ENCODE results near the gene BRPF3. TPM values are rescaled to one million over a fixed set of nuclear protein-coding genes. Genes with fewer than 3 reads are reported as not detected.
A peak's percentile ranks its signal among the peaks of the same experiment; 100 is the strongest.

BRPF3 gene
- total RNA-seq, 1 donor from 2014 or later: 28.2 TPM

- H3K27ac Mint-ChIP-seq (ENCODE audit: unreplicated experiment): no peak overlapping the region
- no peak overlapping the region for H3K4me3 Mint-ChIP-seq (ENCODE audit: unreplicated experiment)
- H3K27me3 Mint-ChIP-seq (ENCODE audit: low read depth): peaks cover 5% of the 10 kb centered on the region
- H3K36me3 Mint-ChIP-seq (ENCODE audit: low read depth): peaks cover 1% of the 10 kb centered on the region
- TF ChIP-seq, protein P1, sequence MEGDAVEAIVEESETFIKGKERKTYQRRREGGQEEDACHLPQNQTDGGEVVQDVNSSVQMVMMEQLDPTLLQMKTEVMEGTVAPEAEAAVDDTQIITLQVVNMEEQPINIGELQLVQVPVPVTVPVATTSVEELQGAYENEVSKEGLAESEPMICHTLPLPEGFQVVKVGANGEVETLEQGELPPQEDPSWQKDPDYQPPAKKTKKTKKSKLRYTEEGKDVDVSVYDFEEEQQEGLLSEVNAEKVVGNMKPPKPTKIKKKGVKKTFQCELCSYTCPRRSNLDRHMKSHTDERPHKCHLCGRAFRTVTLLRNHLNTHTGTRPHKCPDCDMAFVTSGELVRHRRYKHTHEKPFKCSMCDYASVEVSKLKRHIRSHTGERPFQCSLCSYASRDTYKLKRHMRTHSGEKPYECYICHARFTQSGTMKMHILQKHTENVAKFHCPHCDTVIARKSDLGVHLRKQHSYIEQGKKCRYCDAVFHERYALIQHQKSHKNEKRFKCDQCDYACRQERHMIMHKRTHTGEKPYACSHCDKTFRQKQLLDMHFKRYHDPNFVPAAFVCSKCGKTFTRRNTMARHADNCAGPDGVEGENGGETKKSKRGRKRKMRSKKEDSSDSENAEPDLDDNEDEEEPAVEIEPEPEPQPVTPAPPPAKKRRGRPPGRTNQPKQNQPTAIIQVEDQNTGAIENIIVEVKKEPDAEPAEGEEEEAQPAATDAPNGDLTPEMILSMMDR (IDR thresholded peaks at IDR 0.05): no peak
- no peak for DNase-seq (ENCODE audit: low spot score)
- H3K4me1 Mint-ChIP-seq (ENCODE audit: low read depth): no peaks in the 10 kb centered on the region
- peaks cover 12% of the 10 kb centered on the region for H3K9me3 Mint-ChIP-seq (ENCODE audit: low read depth)
These were observed 9.1 kb upstream of the BRPF3 start for GRCh38 chr6:36187446-36187845.

DNA sequence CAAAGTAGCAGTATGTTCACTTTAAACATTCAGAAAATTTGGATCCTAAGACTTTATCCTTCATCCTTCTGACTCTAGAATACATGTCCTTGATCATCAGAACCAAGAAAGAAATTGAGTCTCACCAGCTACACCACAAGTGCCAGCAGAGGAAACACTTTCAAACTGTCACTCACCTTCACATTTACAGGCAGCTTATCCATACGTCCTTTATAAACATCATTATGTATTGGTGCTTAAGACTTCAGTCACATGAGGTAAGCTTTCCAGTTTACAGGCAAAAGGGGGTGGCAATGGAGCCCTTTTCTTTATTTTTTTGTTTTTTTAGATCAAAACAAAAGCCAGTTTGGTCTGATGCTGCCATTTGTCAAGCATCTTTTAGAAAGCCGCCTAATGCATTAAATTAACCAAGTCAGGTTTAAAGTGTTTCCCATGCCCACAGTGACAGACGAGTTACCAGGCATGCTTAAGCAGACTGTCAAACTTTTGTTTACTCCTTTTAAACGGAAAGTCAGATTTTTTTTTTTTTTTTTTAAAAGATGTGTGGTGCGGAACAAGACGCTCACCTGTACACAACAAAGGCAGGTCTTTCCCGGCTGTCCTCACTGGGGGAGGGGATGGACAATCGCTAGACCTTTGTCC lies 952 bp upstream of the BRPF3 start:
- peaks cover 23% of the 10 kb centered on the region for H3K4me1 Mint-ChIP-seq (ENCODE audit: low read depth)
- H3K27ac Mint-ChIP-seq (ENCODE audit: unreplicated experiment): peak overlapping the region; percentile 51
- DNase-seq (ENCODE audit: low spot score): no peak
- H3K27me3 Mint-ChIP-seq (ENCODE audit: low read depth): peaks cover 2% of the 10 kb centered on the region
- H3K36me3 Mint-ChIP-seq (ENCODE audit: low read depth): peaks cover 9% of the 10 kb centered on the region
- TF ChIP-seq, protein P1 (IDR thresholded peaks at IDR 0.05): no peak
- H3K9me3 Mint-ChIP-seq (ENCODE audit: low read depth): no peaks in the 10 kb centered on the region
- peak overlapping the region; percentile 71 for H3K4me3 Mint-ChIP-seq (ENCODE audit: unreplicated experiment)

- TF ChIP-seq, protein P1 (IDR thresholded peaks at IDR 0.05): no peak
- peaks cover 16% of the 10 kb centered on the region for H3K36me3 Mint-ChIP-seq (ENCODE audit: low read depth)
- H3K27me3 Mint-ChIP-seq (ENCODE audit: low read depth): peaks cover under 1% of the 10 kb centered on the region
- H3K4me3 Mint-ChIP-seq (ENCODE audit: unreplicated experiment): peak overlapping the region; percentile 92
- peak; percentile 98 for DNase-seq (ENCODE audit: low spot score)
- H3K9me3 Mint-ChIP-seq (ENCODE audit: low read depth): no peaks in the 10 kb centered on the region
- peak overlapping the region; percentile 96 for H3K27ac Mint-ChIP-seq (ENCODE audit: unreplicated experiment)
- H3K4me1 Mint-ChIP-seq (ENCODE audit: low read depth): peaks cover 30% of the 10 kb centered on the region
These were observed 470 bp downstream of the BRPF3 start for GRCh38 chr6:36196880-36197548.

- peaks cover 30% of the 10 kb centered on the region for H3K4me1 Mint-ChIP-seq (ENCODE audit: low read depth)
- no peaks in the 10 kb centered on the region for H3K9me3 Mint-ChIP-seq (ENCODE audit: low read depth)
- TF ChIP-seq, protein P1 (IDR thresholded peaks at IDR 0.05): no peak
- no peaks in the 10 kb centered on the region for H3K27me3 Mint-ChIP-seq (ENCODE audit: low read depth)
- peak overlapping the region; percentile 92 for H3K4me3 Mint-ChIP-seq (ENCODE audit: unreplicated experiment)
- peaks cover 22% of the 10 kb centered on the region for H3K36me3 Mint-ChIP-seq (ENCODE audit: low read depth)
- H3K27ac Mint-ChIP-seq (ENCODE audit: unreplicated experiment): peak overlapping the region; percentile 96
- no peak for DNase-seq (ENCODE audit: low spot score)
These were observed 1.2 kb downstream of the BRPF3 start for GRCh38 chr6:36197739-36198221.

GRCh38 chr6:36198986-36199385 lies 2.4 kb downstream of the BRPF3 start:
- H3K9me3 Mint-ChIP-seq (ENCODE audit: low read depth): no peaks in the 10 kb centered on the region
- peaks cover 30% of the 10 kb centered on the region for H3K4me1 Mint-ChIP-seq (ENCODE audit: low read depth)
- H3K36me3 Mint-ChIP-seq (ENCODE audit: low read depth): peaks cover 26% of the 10 kb centered on the region
- TF ChIP-seq, protein P1 (IDR thresholded peaks at IDR 0.05): no peak
- DNase-seq (ENCODE audit: low spot score): no peak
- no peaks in the 10 kb centered on the region for H3K27me3 Mint-ChIP-seq (ENCODE audit: low read depth)
- H3K27ac Mint-ChIP-seq (ENCODE audit: unreplicated experiment): no peak overlapping the region
- H3K4me3 Mint-ChIP-seq (ENCODE audit: unreplicated experiment): no peak overlapping the region
